Measurements from ENCODE around the gene PODXL2.

GRCh38 chr3:127585813-127586413 is 43.1 kb upstream of the PODXL2 start:
- no peak for TF ChIP-seq GATA2 (IDR thresholded peaks at IDR 0.05; ENCODE audit: low read depth, low read length)
- no peak for TF ChIP-seq GATA3 (IDR thresholded peaks at IDR 0.05; ENCODE audit: low read depth, low read length)

All from SH-SY5Y (cell line).